Ovary (tissue), 3 donors: Measurements from ENCODE around the gene CUBN.

Experiments
- EP300 ChIP-seq: sonication (generic); formaldehyde crosslinking; IDR thresholded peaks from one replicate; pipeline ENCODE4 v1.6.1; 2017; ENCODE audit warnings: antibody characterized with exemption
- POLR2A ChIP-seq: fragments of 450-650 bp; IDR thresholded peaks from one replicate; pipeline ENCODE4 v1.6.1; 2017; ENCODE audit warnings: antibody characterized with exemption, mild to moderate bottlenecking, moderate library complexity
- TF ChIP-seq, protein P1 (sequence below), 3 donors: fragments of 450-650 bp in 2 of 3; fragments of 200-600 bp in 1 of 3; IDR thresholded peaks; one replicate each; pipeline versions ENCODE4 v1.5.1 to v1.8.0; 2016 to 2022; ENCODE audit warnings: antibody characterized with exemption in 3 of 3, mild to moderate bottlenecking in 1 of 3
- donor health status: DM: no; HTN: no; CAD: no.

DNA sequence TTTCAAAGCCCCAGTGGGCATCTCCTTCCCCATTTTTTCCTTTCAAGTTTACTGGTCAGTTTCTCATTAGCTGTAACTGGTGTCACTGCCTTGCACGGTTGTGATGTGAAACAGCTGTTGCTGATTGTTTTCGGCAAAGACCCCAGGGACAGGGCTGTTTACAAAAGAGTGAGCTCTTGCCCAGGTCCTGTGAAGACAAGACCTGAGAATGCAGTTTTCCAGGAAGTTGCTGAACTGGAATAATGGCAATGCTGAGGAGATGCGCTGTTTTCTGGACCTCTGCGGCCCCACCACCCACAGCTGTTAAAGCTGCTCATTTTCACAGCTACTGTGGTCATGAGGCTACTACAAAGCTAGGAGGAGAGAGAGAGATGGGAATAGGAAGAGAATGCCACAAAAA is 195.8 kb downstream of the CUBN start:
- TF ChIP-seq POLR2A: no peak
- TF ChIP-seq, protein P1, sequence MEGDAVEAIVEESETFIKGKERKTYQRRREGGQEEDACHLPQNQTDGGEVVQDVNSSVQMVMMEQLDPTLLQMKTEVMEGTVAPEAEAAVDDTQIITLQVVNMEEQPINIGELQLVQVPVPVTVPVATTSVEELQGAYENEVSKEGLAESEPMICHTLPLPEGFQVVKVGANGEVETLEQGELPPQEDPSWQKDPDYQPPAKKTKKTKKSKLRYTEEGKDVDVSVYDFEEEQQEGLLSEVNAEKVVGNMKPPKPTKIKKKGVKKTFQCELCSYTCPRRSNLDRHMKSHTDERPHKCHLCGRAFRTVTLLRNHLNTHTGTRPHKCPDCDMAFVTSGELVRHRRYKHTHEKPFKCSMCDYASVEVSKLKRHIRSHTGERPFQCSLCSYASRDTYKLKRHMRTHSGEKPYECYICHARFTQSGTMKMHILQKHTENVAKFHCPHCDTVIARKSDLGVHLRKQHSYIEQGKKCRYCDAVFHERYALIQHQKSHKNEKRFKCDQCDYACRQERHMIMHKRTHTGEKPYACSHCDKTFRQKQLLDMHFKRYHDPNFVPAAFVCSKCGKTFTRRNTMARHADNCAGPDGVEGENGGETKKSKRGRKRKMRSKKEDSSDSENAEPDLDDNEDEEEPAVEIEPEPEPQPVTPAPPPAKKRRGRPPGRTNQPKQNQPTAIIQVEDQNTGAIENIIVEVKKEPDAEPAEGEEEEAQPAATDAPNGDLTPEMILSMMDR (IDR thresholded peaks at IDR 0.05): no peak
- TF ChIP-seq EP300: no peak
